A549 (cell line): ENCODE data around the gene COQ10A. TPM values are rescaled to one million over a fixed set of nuclear protein-coding genes. Genes with fewer than 3 reads are reported as not detected.
A peak's percentile ranks its signal among the peaks of the same experiment; 100 is the strongest.

Experiments
- ATAC-seq, 2 experiments: fragments of 200-7000 bp in 1 of 2; fragments of >200 bp in 1 of 2; cut with Nextera tagmentation in 1 of 2; cut with Tn5 transposase in 1 of 2; 3 replicates each; pipeline versions ENCODE4 v1.8.0 to v1.9.1; 2018 to 2020; ENCODE audit warnings: mild to moderate bottlenecking in 1 of 2, moderate library complexity in 1 of 2
- CTCF ChIA-PET: fragments of 300-600 bp; sonication (Branson Sonifier 250); formaldehyde crosslinking; extraction: SDS; loops from one replicate; lab custom pipeline; 2021; ENCODE audit warnings: antibody characterized with exemption, inconsistent platforms; lab: Yijun Ruan, JAX
- POLR2A ChIA-PET: fragments of 350-600 bp; formaldehyde crosslinking; extraction: SDS; loops from one replicate; lab custom pipeline; 2021; ENCODE audit warnings: antibody characterized with exemption, inconsistent platforms; lab: Yijun Ruan, JAX
- DNase-seq, 2 experiments: peaks; one replicate each; pipeline versions ENCODE4 v3.0.0 to v3.0.0-alpha.2; 2011 to 2016; ENCODE audit warnings: low read depth in 1 of 2, low spot score in 1 of 2
- FAIRE-seq: peaks from 2 replicates; lab custom pipeline; 2011; peaks lifted over from hg19 to GRCh38; lab: Jason Lieb, UNC
- H3K27ac ChIP-seq, 2 experiments: fragments of >200 bp; sonication (Bioruptor Twin); formaldehyde crosslinking; 3 replicates each; pipeline ENCODE4 v1.5.1; 2016 to 2017
- H3K4me1 ChIP-seq: fragments of >200 bp; sonication (Bioruptor Twin); formaldehyde crosslinking; 3 replicates; pipeline ENCODE4 v1.6.1; 2016
- H3K4me2 ChIP-seq: fragments of >200 bp; sonication (Bioruptor Twin); formaldehyde crosslinking; 3 replicates; pipeline ENCODE4 v1.6.1; 2016
- H3K4me3 ChIP-seq: fragments of >200 bp; sonication (Bioruptor Twin); formaldehyde crosslinking; 3 replicates; pipeline ENCODE4 v1.5.1; 2016
- H3K9me3 ChIP-seq: fragments of >200 bp; sonication (Bioruptor Twin); formaldehyde crosslinking; 3 replicates; pipeline ENCODE4 v1.6.1; 2016
- CBX2 ChIP-seq: fragments of 200-600 bp; sonication (generic); IDR thresholded peaks from 2 replicates; pipeline ENCODE4 v1.6.1; 2016; ENCODE audit warnings: low read depth, mild to moderate bottlenecking, borderline replicate concordance
- CBX8 ChIP-seq: fragments of 200-600 bp; sonication (generic); IDR thresholded peaks from 2 replicates; pipeline ENCODE4 v1.6.1; 2016
- CEBPB ChIP-seq, 2 experiments: fragments of >200 bp in 1 of 2; sonication (Bioruptor Twin) in 1 of 2; formaldehyde crosslinking in 1 of 2; IDR thresholded peaks; 2 replicates each; pipeline ENCODE4 v1.6.1; 2012 to 2016
- CHD2 ChIP-seq: fragments of 150-350 bp; IDR thresholded peaks from 2 replicates; pipeline ENCODE4 v1.6.1; 2014; ENCODE audit warnings: low read length; ENCODE audit not compliant: partially characterized antibody
- CHD4 ChIP-seq: fragments of 200-600 bp; sonication (generic); IDR thresholded peaks from 2 replicates; pipeline ENCODE4 v1.6.1; 2016; ENCODE audit warnings: antibody characterized with exemption, mild to moderate bottlenecking, borderline replicate concordance
- FOSL2 ChIP-seq, 2 experiments: fragments of 450-650 bp in 1 of 2; fragments of >200 bp in 1 of 2; sonication (Bioruptor Twin) in 1 of 2; formaldehyde crosslinking; IDR thresholded peaks; 2 replicates each; pipeline versions ENCODE4 v1.5.0 to v1.6.1; 2016 to 2020; ENCODE audit warnings: mild to moderate bottlenecking in 1 of 2, moderate library complexity in 1 of 2
- HDAC2 ChIP-seq: fragments of 200-600 bp; sonication (generic); IDR thresholded peaks from 2 replicates; pipeline ENCODE4 v1.6.1; 2016
- HOXA7 ChIP-seq: fragments of 250-450 bp; sonication (Bioruptor Pico); IDR thresholded peaks from 2 replicates; pipeline ENCODE4 v1.5.0; 2020; ENCODE audit warnings: mild to moderate bottlenecking, moderate library complexity
- JUN ChIP-seq, 2 experiments: fragments of >200 bp; sonication (Bioruptor Twin); formaldehyde crosslinking; IDR thresholded peaks; 2 replicates in 1 of 2; 3 replicates in 1 of 2; pipeline ENCODE4 v1.6.1; 2016 to 2017
- KDM5A ChIP-seq: fragments of 200-600 bp; sonication (generic); IDR thresholded peaks from 2 replicates; pipeline ENCODE4 v1.6.1; 2016; ENCODE audit warnings: antibody characterized with exemption, mild to moderate bottlenecking
- MAFK ChIP-seq: fragments of 450-650 bp; IDR thresholded peaks from 2 replicates; pipeline ENCODE4 v1.6.1; 2014; ENCODE audit not compliant: partially characterized antibody
- MYC ChIP-seq: IDR thresholded peaks from 2 replicates; pipeline ENCODE4 v1.6.1; 2012; ENCODE audit warnings: mild to moderate bottlenecking, inconsistent platforms, low read length, improper control_type of control experiment, borderline replicate concordance
- NPAS2 ChIP-seq: fragments of 250-450 bp; sonication (Bioruptor Pico); IDR thresholded peaks from 2 replicates; pipeline ENCODE4 v1.8.0; 2022; ENCODE audit warnings: mild to moderate bottlenecking, moderate library complexity, borderline replicate concordance
- PHF8 ChIP-seq: fragments of 200-600 bp; sonication (generic); IDR thresholded peaks from 2 replicates; pipeline ENCODE4 v1.6.1; 2016; ENCODE audit warnings: low read depth, mild to moderate bottlenecking, antibody characterized with exemption, moderate library complexity, borderline replicate concordance
- POLR2AphosphoS2 ChIP-seq: conservative IDR thresholded peaks from 2 replicates; pipeline ENCODE4 v1.6.1; 2012; ENCODE audit warnings: low read length, improper control_type of control experiment, inconsistent platforms
- RCOR1 ChIP-seq: fragments of 150-350 bp; IDR thresholded peaks from 2 replicates; pipeline ENCODE4 v1.6.1; 2014; ENCODE audit warnings: antibody characterized with exemption, low read length, low read depth
- RNF2 ChIP-seq: fragments of 200-600 bp; sonication (generic); IDR thresholded peaks from 2 replicates; pipeline ENCODE4 v1.6.1; 2016; ENCODE audit warnings: low read depth, mild to moderate bottlenecking, antibody characterized with exemption, moderate library complexity, borderline replicate concordance
- SREBF2 ChIP-seq: fragments of 450-650 bp; IDR thresholded peaks from 2 replicates; pipeline ENCODE4 v1.6.1; 2014; ENCODE audit warnings: mild to moderate bottlenecking, moderate library complexity
- ZFP36 ChIP-seq: fragments of 450-650 bp; IDR thresholded peaks from 2 replicates; pipeline ENCODE4 v1.6.1; 2014; ENCODE audit warnings: borderline replicate concordance; ENCODE audit not compliant: partially characterized antibody
- WGBS: methylation state at CpG from one replicate; pipeline ENCODE4 v1.1.6; 2017; ENCODE audit errors: missing lambda C conversion rate; 5-methylcytosine and 5-hydroxymethylcytosine counted together
- polyA plus RNA-seq, 4 experiments: library from polyadenylated mRNA; depleted of rRNA in 3 of 4; stranded (reverse); fragments of >200 nt; fragmentation: RNase III in 1 of 4; extraction: RNeasy Plus Mini Kit Qiagen cat#74134 plus additional on column Dnase treatment in 1 of 4; gene quantifications; 2 replicates in 3 of 4; 3 replicates in 1 of 4; pipeline ENCODE4 v1.2.3, GENCODE V29; 2011 to 2017
- TF ChIP-seq, protein P1 (sequence below): fragments of 150-350 bp; IDR thresholded peaks from 2 replicates; pipeline ENCODE4 v1.6.1; 2014; ENCODE audit warnings: low read depth, mild to moderate bottlenecking, low read length

COQ10A gene
- polyA plus RNA-seq, 2 of the 4 experiments (the other 2 are of a cell fraction), result 23.5 to 40.9 TPM

DNA sequence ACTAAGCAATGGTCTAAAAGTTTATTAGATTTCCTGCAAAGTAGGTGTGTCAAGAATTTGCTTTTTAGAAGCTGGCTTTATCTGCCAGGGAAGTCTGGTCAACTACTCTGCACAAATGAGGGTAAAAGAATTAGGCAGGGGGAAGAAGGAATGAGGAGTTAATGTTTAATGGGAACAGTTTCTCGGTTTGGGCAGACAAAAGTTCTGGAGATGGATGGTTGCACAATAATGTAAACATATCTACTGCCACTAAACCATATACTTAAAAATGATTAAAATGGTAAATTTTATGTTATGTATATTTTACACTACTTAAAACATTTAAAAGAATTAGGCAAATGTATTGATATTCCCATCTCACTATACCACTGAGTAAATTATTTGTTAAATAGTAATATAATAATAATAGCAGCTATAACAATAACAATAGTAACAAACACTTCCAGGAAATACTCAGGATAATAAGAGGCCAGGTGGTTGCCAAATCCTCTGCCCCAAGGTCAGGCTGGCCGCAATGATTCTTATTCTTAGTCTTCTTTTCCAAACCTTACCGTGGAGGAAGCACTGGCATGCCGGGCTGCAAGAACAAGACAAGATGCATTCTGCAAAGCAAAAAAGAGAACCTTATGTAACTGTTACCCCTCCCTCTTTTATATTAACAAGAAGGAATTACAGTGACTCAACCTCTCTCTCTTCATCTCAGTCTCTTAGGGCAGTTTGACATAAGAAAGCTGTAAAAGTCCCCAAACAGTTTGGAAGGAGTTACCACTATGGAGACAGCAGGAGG lies 19.5 kb downstream of the COQ10A start:
- Histone ChIP-seq H3K9me3 (no peaks in the 10 kb centered on the region), H3K4me1 (peaks cover 32% of the 10 kb centered on the region), H3K4me3 (0 out of 3 replicates have a peak overlapping the region, but pooled peaks have one; percentile 1), H3K27ac (peak overlapping the region; percentile 48 to 70; a peak in 4 of 6 replicates), H3K4me2 (peak overlapping the region; percentile 66)
- ChIA-PET POLR2A (interaction anchor here (1.5 kb wide), 1 partner anchor 20 kb away, joined by 6 read pairs; no protein-coding TSS in a partner anchor), CTCF (interaction anchor here (0.9 to 4.8 kb wide), 8 partner anchors 10 to 178 kb away, joined by 3 to 36 read pairs (median 6); partner anchors contain the start of genes ANKRD52, COQ10A, RNF41 and SMARCC2)
- TF ChIP-seq CEBPB (IDR thresholded peaks at IDR 0.05) (peak; percentile 63 to 73; a peak in 3 of 4 replicates), CHD2 (no peak), JUN (IDR thresholded peaks at IDR 0.05) (0 out of 5 replicates have a peak, but pooled peaks of 1 of the 2 experiments have one; percentile 16), MAFK (no peak)
- peak; percentile 37 to 42; a peak in 5 of 6 replicates for ATAC-seq
- no peak for DNase-seq
- FAIRE-seq, result no peak
- WGBS, result 14% methylated on average over 4 of the region's 4 CpGs

DNA sequence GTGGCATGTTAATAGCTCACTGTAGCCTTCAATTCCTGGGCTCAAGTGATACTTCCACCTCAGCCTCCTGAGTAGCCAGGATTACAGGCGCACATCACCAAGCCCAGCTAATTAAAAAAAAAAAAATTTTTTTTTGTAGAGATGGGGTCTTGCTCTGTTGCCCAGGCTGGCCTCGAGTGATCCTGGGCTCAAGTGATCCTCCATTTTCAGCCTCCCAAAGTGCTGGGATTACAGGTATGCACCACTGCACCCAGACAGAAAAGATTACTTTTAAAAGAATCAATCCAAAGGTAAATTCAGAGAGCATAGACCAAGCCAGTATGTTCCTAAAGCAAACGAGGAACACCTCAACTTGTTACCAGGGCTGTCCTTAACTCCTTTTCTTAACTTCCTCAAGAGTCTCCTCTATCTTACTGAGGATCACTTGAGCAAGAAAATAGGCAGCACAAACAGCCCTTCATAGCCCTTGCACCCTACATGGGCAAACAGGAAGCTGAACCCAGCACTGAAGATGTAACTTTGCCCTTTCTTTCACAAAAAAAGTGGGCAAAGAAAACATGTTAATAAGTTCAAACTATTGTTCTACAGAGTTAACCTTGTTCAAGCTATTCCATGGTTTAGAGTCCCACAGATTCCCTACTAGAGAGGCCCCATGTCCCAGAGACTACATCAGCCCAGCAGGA lies 22.1 kb downstream of the COQ10A start:
- TF ChIP-seq RNF2 (no peak), RCOR1 (no peak), CBX8 (no peak), NPAS2 (CRISPR knock-in tag) (no peak), FOSL2 (IDR thresholded peaks at IDR 0.05) (no peak), FOSL2 (CRISPR knock-in tag; IDR thresholded peaks at IDR 0.05) (no peak), MYC (no peak), KDM5A (no peak), HOXA7 (no peak), PHF8 (no peak), CHD4 (no peak), JUN (IDR thresholded peaks at IDR 0.05) (no peak), HDAC2 (no peak), ZFP36 (no peak)
- TF ChIP-seq, protein P1, sequence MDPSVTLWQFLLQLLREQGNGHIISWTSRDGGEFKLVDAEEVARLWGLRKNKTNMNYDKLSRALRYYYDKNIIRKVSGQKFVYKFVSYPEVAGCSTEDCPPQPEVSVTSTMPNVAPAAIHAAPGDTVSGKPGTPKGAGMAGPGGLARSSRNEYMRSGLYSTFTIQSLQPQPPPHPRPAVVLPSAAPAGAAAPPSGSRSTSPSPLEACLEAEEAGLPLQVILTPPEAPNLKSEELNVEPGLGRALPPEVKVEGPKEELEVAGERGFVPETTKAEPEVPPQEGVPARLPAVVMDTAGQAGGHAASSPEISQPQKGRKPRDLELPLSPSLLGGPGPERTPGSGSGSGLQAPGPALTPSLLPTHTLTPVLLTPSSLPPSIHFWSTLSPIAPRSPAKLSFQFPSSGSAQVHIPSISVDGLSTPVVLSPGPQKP, result no peak
- Histone ChIP-seq H3K4me1 (peaks cover 32% of the 10 kb centered on the region), H3K4me3 (no peak overlapping the region), H3K9me3 (no peaks in the 10 kb centered on the region), H3K4me2 (no peak overlapping the region), H3K27ac (0 out of 6 replicates have a peak overlapping the region, but pooled peaks of 1 of the 2 experiments have one; percentile 12)
- ChIA-PET CTCF (interaction anchor here (1.3 to 3.0 kb wide), 4 partner anchors 17 to 175 kb away, joined by 4 to 11 read pairs (median 6); partner anchors contain the start of genes COQ10A and SMARCC2), POLR2A (no interaction called here)
- FAIRE-seq, result no peak
- no peak for DNase-seq
- 79% methylated on average over 3 of the region's 3 CpGs for WGBS
- no peak for ATAC-seq

DNA sequence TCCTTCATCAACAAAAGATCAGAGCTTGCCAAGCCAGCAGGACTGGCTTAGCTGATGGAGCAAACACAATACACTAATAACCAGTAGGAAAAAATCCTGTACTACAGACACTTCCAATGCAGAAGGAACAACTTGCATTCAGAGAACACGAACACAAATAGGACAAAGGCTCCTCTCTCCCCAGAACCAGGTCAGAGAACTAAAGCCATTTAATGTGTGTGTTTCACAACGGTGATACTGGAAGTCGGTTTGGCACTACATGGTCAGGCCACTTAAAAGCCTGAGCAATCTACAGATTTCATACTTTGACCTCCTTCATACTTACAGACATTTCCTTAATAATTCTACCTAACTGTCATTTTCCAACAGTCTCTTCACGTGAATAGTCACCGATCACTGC lies 27.1 kb downstream of the COQ10A start:
- ATAC-seq (no peak), FAIRE-seq (no peak), DNase-seq (no peak)
- Histone ChIP-seq H3K4me1 (peaks cover 14% of the 10 kb centered on the region; the same call in 2 of the 3 replicates), H3K4me3 (no peak overlapping the region), H3K4me2 (no peak overlapping the region), H3K27ac (no peak overlapping the region), H3K9me3 (no peaks in the 10 kb centered on the region)
- TF ChIP-seq SREBF2, result no peak
- TF ChIP-seq MYC, result no peak
- TF ChIP-seq POLR2AphosphoS2, result no peak
- TF ChIP-seq CBX2, result no peak
- 89% methylated on average over 5 of the region's 5 CpGs for WGBS
- ChIA-PET CTCF (interaction anchor here (0.7 to 1.7 kb wide), 3 partner anchors 11 to 60 kb away, joined by 3 to 4 read pairs (median 4); partner anchors contain the start of gene COQ10A), POLR2A (no interaction called here)
